ENCODE data around the gene LRRN2. TPM values are rescaled to one million over a fixed set of nuclear protein-coding genes. Genes with fewer than 3 reads are reported as not detected.

The LRRN2 gene
- total RNA-seq, 1 donor, result not detected

DNA sequence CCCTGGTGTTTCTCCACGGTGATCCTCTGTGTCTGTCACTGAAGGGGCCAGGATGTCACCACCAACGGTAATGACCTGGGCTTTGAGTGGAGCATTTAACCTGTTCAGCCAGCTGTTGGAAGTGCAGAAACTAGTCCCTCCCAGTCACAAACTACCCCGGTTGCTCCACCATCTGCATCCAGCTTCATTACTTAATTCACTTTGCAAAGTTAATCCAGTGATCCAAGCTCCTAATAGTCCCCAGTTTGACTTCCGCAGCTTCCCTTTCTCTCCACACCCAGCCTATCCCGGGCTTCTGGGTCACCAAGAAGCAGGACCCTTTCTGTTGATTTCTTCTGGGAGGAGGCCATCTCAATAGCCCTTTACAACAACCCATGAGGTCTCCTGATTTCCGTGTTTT lies 105.9 kb downstream of the LRRN2 start:
- TF ChIP-seq, protein P1, sequence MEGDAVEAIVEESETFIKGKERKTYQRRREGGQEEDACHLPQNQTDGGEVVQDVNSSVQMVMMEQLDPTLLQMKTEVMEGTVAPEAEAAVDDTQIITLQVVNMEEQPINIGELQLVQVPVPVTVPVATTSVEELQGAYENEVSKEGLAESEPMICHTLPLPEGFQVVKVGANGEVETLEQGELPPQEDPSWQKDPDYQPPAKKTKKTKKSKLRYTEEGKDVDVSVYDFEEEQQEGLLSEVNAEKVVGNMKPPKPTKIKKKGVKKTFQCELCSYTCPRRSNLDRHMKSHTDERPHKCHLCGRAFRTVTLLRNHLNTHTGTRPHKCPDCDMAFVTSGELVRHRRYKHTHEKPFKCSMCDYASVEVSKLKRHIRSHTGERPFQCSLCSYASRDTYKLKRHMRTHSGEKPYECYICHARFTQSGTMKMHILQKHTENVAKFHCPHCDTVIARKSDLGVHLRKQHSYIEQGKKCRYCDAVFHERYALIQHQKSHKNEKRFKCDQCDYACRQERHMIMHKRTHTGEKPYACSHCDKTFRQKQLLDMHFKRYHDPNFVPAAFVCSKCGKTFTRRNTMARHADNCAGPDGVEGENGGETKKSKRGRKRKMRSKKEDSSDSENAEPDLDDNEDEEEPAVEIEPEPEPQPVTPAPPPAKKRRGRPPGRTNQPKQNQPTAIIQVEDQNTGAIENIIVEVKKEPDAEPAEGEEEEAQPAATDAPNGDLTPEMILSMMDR (IDR thresholded peaks at IDR 0.05; ENCODE audit: insufficient read depth, low read length), result no peak
- no peak for DNase-seq (ENCODE audit: low read depth)
- no peak overlapping the region for H3K4me3 ChIP-seq (ENCODE audit: low read depth, low read length)

DNA sequence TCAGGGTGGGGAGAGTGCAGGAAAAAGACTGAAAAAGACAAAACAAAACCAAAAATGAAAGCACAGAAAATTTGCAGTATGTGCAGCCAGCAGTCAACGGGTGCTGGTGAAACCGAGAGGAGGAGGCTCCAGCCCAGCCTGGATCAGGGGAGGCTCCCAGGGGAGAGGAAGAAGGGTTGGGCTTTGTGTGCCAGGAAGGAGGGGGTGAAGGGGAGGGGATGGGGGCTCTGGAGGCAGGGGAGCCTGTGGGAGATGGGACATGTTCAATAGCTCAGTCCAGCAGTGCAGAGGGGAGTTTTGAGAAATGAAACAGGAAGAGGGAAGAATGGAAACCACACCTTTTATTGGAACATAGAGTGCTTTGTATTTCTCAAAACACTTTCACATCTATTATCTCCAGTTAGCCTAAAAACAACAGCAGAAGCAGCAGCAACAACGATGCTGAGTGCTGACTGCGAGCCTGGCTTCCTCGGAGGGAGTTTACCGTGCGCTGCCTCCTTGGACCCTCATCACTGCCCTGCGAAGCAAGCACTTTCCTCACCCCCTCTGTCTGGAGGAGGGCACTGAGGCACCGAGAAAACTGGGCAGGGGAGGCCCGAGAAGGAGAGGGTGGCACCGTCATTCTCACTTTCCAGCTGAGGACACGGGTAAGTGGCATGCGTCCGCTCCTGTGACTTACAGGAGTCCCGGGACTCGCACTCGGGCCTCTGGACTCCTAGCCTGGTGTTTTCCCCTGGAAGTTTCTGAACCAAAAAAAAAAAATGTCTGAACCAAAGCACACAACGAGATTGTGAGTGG lies 106.5 kb downstream of the LRRN2 start:
- H3K4me3 ChIP-seq (ENCODE audit: low read depth, low read length), result peak overlapping the region; percentile 40
- DNase-seq (ENCODE audit: low read depth), result peak; percentile 48
- TF ChIP-seq, protein P1 (IDR thresholded peaks at IDR 0.05; ENCODE audit: insufficient read depth, low read length), result no peak

DNA sequence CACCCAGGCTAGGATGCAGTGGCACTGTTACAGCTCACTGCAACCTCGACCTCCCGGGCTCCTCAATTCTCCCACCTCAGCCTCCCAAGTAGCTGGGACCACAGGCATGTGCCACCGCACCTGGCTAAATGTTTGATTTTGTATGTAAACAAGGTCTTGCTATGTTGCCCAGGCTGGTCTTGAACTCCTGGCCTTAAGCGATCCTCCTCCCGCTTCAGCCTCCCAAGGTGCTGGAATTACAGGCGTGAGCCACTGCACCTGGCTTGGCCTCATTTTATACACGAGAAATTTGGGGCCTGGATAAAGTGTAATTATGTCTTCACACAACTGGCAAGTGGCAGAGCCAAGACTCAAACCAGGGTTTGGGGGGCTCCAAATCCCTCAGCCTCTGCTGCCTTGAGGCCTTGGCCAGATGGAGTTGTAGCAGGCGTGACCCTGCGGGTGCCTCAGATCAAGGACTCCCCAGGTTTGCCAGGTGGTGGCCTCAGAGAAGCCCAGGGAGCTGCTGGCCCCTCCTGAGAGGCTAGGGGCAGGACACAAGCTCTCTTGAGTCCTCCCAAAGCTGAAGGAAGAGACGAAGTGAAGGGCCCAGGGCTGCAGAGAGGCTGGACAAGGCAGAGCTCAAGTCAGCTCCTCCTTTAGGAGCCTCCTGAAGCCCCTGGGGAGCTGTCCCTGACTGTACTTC lies 107.6 kb downstream of the LRRN2 start:
- TF ChIP-seq, protein P1 (IDR thresholded peaks at IDR 0.05; ENCODE audit: insufficient read depth, low read length), result no peak
- no peak for DNase-seq (ENCODE audit: low read depth)
- H3K4me3 ChIP-seq (ENCODE audit: low read depth, low read length), result no peak overlapping the region

DNA sequence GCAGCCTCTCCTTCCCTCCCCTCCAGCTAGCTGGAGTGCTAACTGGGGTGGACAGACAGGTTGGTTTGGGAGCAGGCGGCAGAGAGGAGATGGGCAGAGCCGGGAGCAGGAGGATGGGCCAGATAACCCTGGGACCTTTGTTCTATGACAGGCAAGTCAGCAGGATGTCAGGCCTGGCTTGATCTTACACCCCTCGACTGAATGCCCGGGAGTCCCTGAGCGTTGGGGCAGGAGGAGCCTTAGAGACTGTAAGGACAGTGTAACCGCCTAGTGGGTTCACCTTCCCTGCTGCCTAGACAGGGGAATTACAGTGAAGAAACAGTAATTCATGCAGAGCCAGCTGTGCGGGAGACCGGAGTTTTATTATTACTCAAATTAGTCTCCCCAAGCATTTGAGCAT lies 109.1 kb downstream of the LRRN2 start:
- DNase-seq (ENCODE audit: low read depth), result no peak
- H3K4me3 ChIP-seq (ENCODE audit: low read depth, low read length), result no peak overlapping the region
- TF ChIP-seq, protein P1 (IDR thresholded peaks at IDR 0.05; ENCODE audit: insufficient read depth, low read length), result no peak

DNA sequence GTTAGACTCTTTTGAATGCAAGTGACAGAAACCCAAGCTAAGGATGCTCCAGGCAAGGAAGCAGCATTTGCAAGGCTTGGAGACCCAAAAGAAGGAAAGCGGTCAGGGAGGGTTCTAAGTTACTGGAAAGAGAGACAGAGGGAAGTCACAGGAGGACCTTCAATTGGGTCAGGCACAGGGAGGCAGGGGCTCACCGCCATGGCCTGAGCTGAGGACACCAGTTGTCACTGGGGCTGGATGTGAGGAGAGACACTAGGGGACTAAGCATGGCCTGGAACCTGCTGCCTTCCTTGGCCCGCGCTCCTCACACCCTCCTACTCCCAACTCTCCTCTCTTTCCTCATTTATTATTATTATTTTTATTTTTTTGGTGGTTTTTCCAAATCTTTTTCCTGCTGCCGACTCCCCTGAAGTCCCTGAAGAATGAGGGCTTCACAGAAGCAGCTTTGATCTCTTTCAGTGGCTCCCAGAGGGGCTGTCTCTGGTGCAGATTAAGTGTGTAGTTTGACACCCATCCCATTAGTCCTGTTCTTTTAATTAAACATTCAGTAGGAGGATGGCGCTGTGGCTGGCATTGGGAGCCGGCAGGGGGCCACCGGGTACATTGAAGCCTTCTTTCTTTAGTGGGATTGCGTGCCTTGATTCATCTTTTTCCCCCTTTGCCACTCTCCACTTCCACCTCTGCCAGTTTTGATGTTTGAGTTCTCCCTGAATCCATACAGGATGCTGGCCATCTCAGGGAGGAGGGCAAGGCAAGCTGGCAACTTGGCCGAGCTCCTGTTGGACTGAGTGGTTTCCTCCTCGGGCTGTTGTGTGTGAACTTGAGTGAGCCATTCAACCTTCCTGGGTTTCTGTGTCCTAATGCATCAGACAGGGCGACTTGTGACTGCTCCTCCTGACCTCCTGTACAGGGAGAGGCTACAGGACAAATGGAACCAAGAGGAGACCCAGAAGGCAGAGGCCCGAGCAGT lies 110.0 kb downstream of the LRRN2 start:
- DNase-seq (ENCODE audit: low read depth), result no peak
- TF ChIP-seq, protein P1 (IDR thresholded peaks at IDR 0.05; ENCODE audit: insufficient read depth, low read length), result no peak

DNA sequence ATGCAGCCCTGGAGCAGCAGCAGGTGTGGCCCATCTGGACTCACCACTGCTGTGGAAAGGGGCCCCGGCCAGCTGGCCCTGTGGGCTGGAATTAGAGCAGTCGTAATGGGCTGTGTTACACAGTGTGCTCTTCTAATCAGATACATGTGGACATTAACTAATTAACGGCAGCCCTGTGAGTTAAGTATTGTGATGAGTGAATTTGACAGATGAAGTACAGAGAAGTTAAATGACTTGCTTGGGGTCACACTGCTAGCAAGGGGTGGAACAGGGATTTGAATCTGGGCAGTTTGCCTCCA lies 110.7 kb downstream of the LRRN2 start:
- no peak for DNase-seq (ENCODE audit: low read depth)
- H3K4me3 ChIP-seq (ENCODE audit: low read depth, low read length), result no peak overlapping the region
- TF ChIP-seq, protein P1 (IDR thresholded peaks at IDR 0.05; ENCODE audit: insufficient read depth, low read length), result no peak

More for the DNA sequence above, 110.0 kb downstream of the LRRN2 start:
- no peak overlapping the region for H3K4me3 ChIP-seq (ENCODE audit: low read depth, low read length)
